Astrocyte (in vitro differentiated cells and primary cell): ENCODE data around the gene MADD.

Experiments used
- CTCF ChIP-seq: IDR thresholded peaks from 2 replicates; pipeline ENCODE4 v1.5.1; 2011; ENCODE audit warnings: low read depth, mild to moderate bottlenecking, inconsistent platforms, low read length, moderate library complexity; ENCODE audit not compliant: insufficient read depth
- EZH2 ChIP-seq: IDR thresholded peaks from 2 replicates; pipeline ENCODE4 v1.6.1; 2012; ENCODE audit warnings: mild to moderate bottlenecking, low read length, inconsistent platforms; ENCODE audit not compliant: insufficient read depth

GRCh38 chr11:47220401-47220821 is 49.5 kb upstream of the MADD start:
- TF ChIP-seq CTCF (no peak), EZH2 (no peak)
